LNCAP (cell line): ENCODE measurements around the gene RASGEF1B.

Experiments
- TF ChIP-seq, protein P1 (sequence below): fragments of 450-650 bp; IDR thresholded peaks from 2 replicates; pipeline ENCODE4 v1.5.1; 2017; ENCODE audit warnings: mild to moderate bottlenecking

RASGEF1B gene

DNA sequence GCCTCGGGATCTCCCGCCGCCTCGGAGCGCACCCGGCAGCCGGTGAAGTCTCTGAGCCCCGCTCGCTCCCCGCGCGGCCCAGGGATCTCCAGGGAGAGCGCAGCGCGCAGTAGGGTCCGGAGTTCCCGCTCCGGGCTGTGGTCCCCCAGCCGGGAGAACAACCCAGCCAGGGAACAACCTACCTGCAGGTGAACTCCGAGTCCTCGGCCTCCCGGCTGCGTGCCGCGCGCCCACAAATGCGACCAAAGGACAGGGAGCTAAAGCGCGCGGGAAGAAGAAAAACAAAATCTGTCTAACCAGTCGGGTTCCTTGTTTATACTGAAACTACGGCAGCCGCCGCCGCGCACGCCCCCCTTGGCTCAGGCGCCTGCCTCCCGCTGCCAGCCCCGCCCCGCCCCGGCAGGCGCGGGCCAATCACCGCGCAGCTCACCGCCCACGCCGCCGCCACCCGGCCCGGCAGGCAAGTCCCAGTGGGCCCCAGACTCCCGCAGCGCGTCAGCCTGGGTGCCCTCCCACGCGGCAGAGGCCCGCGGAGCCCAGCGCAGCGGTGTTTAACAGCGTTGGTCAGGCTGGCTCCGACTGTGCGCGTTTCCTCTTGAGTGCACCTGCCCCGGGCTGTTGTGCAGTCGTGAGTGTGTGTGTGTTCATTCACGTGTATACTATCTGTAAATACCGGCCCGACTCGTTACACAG, at the start of gene RASGEF1B:
Gene RASGEF1B (minus strand): TSS at position 320 of the 693 bp plus-strand sequence. CDS start 12,399 bp downstream, outside the sequence.
- TF ChIP-seq, protein P1, sequence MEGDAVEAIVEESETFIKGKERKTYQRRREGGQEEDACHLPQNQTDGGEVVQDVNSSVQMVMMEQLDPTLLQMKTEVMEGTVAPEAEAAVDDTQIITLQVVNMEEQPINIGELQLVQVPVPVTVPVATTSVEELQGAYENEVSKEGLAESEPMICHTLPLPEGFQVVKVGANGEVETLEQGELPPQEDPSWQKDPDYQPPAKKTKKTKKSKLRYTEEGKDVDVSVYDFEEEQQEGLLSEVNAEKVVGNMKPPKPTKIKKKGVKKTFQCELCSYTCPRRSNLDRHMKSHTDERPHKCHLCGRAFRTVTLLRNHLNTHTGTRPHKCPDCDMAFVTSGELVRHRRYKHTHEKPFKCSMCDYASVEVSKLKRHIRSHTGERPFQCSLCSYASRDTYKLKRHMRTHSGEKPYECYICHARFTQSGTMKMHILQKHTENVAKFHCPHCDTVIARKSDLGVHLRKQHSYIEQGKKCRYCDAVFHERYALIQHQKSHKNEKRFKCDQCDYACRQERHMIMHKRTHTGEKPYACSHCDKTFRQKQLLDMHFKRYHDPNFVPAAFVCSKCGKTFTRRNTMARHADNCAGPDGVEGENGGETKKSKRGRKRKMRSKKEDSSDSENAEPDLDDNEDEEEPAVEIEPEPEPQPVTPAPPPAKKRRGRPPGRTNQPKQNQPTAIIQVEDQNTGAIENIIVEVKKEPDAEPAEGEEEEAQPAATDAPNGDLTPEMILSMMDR: no peak

DNA sequence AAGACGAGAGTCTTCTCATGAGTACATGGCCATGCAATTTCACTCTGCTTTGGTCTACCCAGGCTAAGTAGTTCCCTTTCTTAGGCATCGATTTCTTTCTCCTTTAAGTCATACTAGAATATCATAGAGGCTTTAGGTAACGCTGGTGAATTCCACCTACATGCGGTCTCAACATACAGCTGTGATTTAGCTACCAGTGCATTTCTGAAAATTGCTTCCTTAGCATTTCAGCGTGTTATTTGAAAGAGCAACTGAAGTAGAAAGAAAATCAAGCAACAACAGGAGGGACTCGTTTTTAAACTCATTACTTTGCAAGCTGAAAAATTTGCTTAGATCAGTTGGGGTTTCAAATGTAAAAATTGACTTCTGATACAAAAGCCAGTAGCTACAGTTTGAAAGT, 48.1 kb upstream of the RASGEF1B start:
- TF ChIP-seq, protein P1: no peak

DNA sequence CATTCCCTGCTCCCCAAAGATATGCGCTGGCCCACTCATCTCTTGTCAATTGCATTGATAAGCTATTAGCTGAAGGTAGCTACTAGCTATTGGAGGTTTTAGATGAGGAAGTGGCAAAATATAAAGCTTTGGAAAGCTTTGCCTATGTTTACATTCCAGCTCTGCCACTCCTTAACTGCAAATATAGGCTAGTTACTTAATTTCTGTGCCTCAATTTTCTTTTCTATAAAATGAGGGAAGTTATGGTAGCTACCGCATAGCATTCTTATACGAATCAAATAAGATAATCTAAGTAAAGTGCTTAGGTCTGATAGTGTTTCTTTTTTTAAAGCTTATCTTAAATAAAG, 47.7 kb upstream of the RASGEF1B start:
- TF ChIP-seq, protein P1: no peak

DNA sequence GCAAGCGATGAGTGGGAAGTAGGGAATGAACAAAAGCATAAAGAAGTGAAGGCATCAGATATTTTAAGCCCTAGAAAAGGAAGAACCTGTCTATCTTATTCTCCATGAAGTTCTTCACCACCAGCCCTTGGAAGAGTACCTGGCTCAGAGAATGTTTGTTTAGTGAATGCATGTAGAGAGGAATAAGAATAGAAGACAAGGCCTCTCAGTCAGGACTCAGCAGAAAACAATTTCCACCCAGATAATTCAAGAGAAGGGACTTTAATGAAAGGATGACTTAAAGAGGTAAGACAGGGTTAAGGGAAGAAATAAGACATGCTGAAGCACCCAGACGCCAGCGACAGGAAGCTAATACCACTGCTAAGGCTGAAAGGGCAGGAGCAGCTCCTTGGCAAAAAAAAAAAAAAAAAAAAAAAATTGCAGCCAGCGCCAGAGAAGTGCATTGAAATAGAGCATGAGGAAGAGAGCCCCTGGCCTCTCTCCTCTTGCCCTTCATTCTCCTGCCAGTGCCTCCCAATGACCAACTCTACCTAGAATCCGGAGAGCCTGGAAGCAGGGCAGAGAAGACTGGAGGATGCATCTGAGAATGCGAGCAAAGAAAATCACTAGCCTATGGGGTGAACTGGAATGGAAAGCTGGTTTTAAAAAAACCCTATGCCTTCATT, 47.2 kb upstream of the RASGEF1B start:
- TF ChIP-seq, protein P1: no peak

DNA sequence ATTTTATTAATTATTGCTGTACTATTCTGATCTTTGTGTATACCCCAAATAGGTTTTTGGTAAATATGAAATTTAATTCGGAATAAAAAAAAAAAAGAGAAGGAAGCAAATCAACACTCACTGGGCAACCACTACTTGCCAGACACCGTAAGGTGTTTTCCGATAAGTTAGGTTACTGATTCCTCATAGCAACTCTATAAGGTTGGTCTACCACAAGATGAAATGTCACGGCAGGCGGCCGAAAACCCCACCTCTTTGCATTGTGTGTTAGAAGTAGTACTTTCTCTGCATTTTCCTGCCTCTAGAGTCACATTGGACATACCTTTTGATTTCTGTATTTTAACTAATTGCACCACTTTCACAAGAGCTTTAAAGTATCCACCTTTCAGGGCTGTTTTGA, 44.5 kb upstream of the RASGEF1B start:
- TF ChIP-seq, protein P1: no peak

DNA sequence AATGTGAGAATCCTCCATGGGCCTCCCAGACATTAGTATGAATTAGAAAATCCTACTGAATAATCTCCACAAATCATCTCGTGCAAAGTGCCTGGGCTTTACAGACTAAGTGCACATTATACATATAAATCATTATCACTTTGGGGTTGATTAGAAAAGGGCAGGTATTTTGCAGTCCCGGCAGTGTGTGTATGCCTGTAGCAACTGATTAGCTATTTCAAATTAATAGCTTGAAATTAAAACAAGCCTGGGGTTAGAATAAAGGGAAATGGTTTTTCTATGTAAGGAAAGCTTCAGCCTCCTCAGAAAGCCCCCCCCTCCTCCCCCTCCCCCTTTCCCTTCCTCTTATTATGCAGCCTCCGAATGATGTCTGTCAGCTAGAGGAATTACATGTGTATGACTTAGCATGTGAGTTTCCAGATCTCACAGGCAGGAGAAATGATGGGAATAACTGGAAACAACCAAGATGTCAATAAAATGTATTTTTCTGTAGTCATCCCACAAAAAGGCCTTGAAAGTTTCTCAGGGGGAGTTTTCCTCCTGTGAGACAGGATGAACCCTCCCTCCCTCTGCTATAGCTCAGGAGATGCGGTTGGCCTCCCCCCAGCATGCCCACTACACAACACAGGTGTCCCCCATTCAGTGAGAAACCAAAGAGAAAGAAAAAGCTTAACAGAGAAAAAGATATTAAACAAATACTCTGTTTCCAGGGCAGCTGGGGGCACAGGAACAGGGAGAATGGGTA, 41.2 kb upstream of the RASGEF1B start:
- TF ChIP-seq, protein P1: no peak

DNA sequence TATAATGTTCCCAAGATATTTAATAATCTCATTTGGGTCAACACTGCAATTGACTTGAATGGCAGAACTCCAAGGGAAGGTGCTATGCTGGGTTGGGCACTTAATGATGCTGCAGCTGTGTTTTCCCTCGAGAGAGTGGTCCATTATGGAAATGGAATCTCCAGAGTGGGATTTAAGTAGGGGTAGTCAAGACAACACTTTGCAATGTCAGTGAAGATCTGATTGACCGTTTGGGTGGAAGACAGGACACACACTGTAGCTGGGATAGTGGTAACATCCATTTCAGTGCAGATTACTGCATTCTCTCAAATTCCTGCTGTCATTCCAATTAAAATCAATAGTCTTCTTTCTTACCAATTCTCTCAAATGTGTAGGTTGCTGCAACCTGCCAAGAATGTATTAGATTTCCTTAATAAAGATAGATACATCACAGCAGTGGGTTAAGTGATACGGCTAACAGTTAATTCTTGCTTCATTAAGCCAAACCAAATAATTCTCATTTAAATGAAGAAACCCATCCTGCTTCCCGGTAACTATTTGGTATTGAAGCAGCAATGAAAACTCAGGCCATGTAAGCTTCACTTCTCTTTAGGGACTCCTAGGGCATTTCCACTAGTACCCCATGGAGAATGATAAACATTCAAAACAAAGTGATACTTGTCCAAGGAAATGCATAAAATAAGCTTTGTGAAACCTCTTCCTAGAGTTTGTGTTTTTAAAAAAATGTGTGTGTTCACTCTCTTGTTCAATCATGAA, 40.5 kb upstream of the RASGEF1B start:
- TF ChIP-seq, protein P1: no peak
